Measurements from ENCODE around the gene PCBP1. TPM values are rescaled to one million over a fixed set of nuclear protein-coding genes. Genes with fewer than 3 reads are reported as not detected.

Gene PCBP1
- total and polyA plus RNA-seq, 7 donors = 423 to 746 (median 530) TPM

- intact Hi-C loops (cut with DNase I) = loop anchor here in 1 of 2 donors (5.0 kb wide), 1 partner anchor 158 kb away; no protein-coding TSS in a partner anchor
- peaks cover 0 to 35% of the 10 kb centered on the region in 2 donors for H3K36me3 ChIP-seq (ENCODE audit: insufficient read depth in 1 of 2, low read depth in 1 of 2)
- DNase-seq = peak; percentile 33 to 63
- H3K27ac ChIP-seq = peak overlapping the region; percentile 83
- TF ChIP-seq, protein P1, sequence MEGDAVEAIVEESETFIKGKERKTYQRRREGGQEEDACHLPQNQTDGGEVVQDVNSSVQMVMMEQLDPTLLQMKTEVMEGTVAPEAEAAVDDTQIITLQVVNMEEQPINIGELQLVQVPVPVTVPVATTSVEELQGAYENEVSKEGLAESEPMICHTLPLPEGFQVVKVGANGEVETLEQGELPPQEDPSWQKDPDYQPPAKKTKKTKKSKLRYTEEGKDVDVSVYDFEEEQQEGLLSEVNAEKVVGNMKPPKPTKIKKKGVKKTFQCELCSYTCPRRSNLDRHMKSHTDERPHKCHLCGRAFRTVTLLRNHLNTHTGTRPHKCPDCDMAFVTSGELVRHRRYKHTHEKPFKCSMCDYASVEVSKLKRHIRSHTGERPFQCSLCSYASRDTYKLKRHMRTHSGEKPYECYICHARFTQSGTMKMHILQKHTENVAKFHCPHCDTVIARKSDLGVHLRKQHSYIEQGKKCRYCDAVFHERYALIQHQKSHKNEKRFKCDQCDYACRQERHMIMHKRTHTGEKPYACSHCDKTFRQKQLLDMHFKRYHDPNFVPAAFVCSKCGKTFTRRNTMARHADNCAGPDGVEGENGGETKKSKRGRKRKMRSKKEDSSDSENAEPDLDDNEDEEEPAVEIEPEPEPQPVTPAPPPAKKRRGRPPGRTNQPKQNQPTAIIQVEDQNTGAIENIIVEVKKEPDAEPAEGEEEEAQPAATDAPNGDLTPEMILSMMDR (IDR thresholded peaks at IDR 0.05) = peak; percentile 79
- H3K27me3 ChIP-seq (ENCODE audit: insufficient read depth in 3 of 3, low read length in 2 of 3) = no peaks in the 10 kb centered on the region
- ATAC-seq = peak; percentile 84 to 91 (median 90)
- peaks cover 28% of the 10 kb centered on the region for H3K4me1 ChIP-seq
- no peaks in the 10 kb centered on the region for H3K9me3 ChIP-seq
- 55 to 64% (median 58%) methylated on average over 12 to 13 of the region's 13 CpGs for WGBS, 3 donors
- H3K4me3 ChIP-seq = peak overlapping the region; percentile 27
Measured at GRCh38 chr2:70070542-70071268, 16.6 kb upstream of the PCBP1 start.

GRCh38 chr2:70073493-70073892, 13.8 kb upstream of the PCBP1 start:
- Histone ChIP-seq H3K9me3 (no peaks in the 10 kb centered on the region), H3K4me1 (peaks cover 28% of the 10 kb centered on the region), H3K4me3 (no peak overlapping the region), H3K36me3 (ENCODE audit: insufficient read depth in 1 of 2, low read depth in 1 of 2) (peaks cover 0 to 54% of the 10 kb centered on the region in 2 donors), H3K27me3 (ENCODE audit: insufficient read depth in 3 of 3, low read length in 2 of 3) (no peaks in the 10 kb centered on the region), H3K27ac (no peak overlapping the region)
- no peak for ATAC-seq
- TF ChIP-seq, protein P1 (IDR thresholded peaks at IDR 0.05) = no peak
- intact Hi-C loops (cut with DNase I) = loop anchor here in 1 of 2 donors (5.0 kb wide), 1 partner anchor 161 kb away; no protein-coding TSS in a partner anchor
- DNase-seq = no peak
- 79 to 90% (median 88%) methylated on average over 5 of the region's 5 CpGs for WGBS, 3 donors

DNA sequence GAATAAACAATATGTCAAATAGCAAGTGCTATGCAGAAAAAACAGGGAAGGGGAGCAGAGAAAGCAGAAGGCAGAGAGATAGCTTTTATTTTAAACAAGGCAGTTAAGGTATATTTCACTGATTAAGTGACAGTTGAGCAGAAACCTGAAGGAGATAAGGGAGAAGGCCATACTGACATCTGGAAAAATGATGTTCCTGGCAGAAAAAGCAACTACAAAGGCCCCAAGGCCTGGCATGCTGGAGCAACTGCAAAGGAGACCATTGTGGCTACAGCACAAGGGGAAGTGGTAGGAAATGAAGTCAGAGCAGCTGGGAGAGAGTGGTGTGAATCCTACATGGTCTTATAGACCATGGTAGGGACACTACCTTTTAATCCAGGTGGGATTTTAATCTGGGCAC, 8.9 kb upstream of the PCBP1 start:
- H3K27ac ChIP-seq = no peak overlapping the region
- no peak for ATAC-seq

GRCh38 chr2:70080610-70081200, 6.6 kb upstream of the PCBP1 start:
- H3K27ac ChIP-seq = no peak overlapping the region
- H3K4me3 ChIP-seq = no peak overlapping the region
- TF ChIP-seq, protein P1 (IDR thresholded peaks at IDR 0.05) = no peak
- H3K27me3 ChIP-seq (ENCODE audit: insufficient read depth in 3 of 3, low read length in 2 of 3) = no peaks in the 10 kb centered on the region
- H3K36me3 ChIP-seq (ENCODE audit: insufficient read depth in 1 of 2, low read depth in 1 of 2) = peaks cover 3 to 89% of the 10 kb centered on the region in 2 donors
- no peaks in the 10 kb centered on the region for H3K9me3 ChIP-seq
- peaks cover 21% of the 10 kb centered on the region for H3K4me1 ChIP-seq
- DNase-seq = no peak
- ATAC-seq = no peak
- 90 to 97% (median 94%) methylated on average over 3 of the region's 3 CpGs for WGBS, 3 donors
- intact Hi-C loops (cut with DNase I) = no loop called here

More for the DNA sequence above, 8.9 kb upstream of the PCBP1 start:
- Histone ChIP-seq H3K27me3 (ENCODE audit: insufficient read depth in 3 of 3, low read length in 2 of 3) (no peaks in the 10 kb centered on the region), H3K4me3 (no peak overlapping the region), H3K36me3 (ENCODE audit: insufficient read depth in 1 of 2, low read depth in 1 of 2) (peaks cover 3 to 97% of the 10 kb centered on the region in 2 donors), H3K9me3 (no peaks in the 10 kb centered on the region), H3K4me1 (no peaks in the 10 kb centered on the region)
- intact Hi-C loops (cut with DNase I) = no loop called here
- DNase-seq = no peak
- TF ChIP-seq, protein P1 (IDR thresholded peaks at IDR 0.05) = no peak

All from psoas muscle (tissue), 8 donors.